Measurements from ENCODE around the gene PERM1. TPM values are rescaled to one million over a fixed set of nuclear protein-coding genes. Genes with fewer than 3 reads are reported as not detected.
"Not testable (repeated sequence)": the region's sequence is repeated elsewhere in the genome, so short reads cannot be mapped to it uniquely, and the experiment has no call there.

Gene PERM1
- polyA plus RNA-seq, 4 donors = 0.23 to 0.43 (median 0.32) TPM; not detected in 1

DNA sequence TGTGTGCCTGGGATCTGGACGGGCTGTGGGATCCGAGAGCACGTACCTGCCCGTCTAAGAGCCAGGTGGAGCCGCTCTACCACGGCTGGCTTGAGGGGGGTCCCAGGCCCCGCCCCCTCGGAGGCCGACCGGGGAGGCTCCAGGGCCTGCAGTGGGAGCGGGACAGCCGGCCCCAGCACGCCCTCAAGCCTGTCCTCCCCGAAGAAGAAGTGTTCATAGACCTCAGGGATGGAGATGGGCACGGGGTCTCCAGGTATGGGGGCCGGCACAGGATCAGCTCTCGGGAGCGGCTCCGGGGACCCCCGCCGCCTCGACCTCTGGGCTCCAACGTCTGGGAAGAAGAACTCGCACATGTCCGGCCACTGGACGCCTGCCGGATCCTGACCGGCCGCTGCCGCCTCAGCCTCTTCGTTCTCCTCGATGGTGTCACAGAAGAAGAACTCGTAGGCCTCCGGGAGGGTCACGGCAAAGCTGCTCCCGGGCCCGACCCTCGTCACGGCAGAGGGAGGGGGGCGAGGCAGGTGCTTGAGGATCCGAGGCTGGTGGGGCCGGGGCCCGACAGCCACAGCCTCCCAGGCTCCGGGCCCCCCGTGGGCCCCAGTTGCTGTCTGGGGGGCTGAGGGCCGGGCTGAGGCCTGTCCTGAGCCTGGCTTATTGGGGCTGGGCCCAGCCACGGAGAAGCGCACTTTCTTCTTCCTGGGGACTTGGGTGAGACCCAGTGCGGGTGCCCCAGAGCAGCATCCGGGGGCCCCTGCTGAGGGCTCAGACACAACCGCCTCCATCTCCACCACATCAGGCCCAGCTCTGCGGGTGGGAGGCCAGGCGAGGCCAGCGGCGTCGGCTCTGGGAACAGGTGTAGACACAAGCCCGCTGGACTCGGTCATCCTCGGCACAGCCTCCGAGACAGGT lies 2.8 kb downstream of the PERM1 start:
- no peak for DNase-seq (ENCODE audit: low read depth in 4 of 4, low spot score in 3 of 4)

DNA sequence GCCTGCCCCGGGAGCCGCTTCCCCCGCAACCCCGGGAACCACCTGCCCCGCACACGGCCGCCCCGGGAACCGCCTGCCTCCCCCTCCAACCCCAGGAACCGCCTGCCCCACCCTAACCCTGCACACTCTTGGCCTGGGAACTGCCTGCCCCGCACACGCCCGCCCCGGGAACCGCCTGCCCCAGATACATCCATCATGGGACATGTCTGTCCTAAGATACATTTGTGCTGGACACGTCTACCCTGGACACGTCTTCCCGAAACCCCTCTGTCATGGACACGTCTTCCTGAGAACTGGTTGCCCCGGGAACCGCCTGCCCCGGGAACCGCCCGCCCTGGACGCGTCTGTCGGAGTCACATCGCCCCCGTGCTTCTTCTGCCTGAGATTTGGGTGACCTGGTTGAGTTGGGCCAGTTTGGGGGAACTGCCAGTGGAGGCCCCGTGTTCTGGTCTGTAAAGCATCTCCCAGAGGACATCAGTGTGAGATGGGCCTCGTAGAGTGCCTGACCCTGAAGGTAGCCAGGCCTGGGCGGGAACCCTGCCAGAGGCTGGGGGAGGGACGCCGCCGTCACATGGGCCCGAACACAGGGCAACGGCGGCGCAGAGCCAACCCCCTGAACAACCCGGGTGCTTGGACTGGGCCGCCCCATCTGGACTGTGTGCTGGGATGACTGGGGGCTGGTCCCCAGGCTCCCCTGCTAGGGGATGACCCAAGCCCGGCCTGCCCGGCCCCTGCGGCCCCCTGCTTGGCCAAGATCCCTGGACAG lies 3.6 kb downstream of the PERM1 start:
- no peak for DNase-seq (ENCODE audit: low read depth in 4 of 4, low spot score in 3 of 4)

DNA sequence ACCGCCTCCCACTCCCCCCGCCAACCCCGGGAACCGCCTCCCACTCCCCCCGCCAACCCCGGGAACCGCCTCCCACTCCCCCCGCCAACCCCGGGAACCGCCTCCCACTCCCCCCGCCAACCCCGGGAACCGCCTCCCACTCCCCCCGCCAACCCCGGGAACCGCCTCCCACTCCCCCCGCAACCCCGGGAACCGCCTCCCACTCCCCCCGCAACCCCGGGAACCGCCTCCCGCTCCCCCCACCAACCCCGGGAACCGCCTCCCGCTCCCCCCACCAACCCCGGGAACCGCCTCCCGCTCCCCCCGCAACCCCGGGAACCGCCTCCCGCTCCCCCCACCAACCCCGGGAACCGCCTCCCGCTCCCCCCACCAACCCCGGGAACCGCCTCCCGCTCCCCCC lies 5.1 kb downstream of the PERM1 start:
- not testable (repeated sequence) for DNase-seq (ENCODE audit: low read depth in 4 of 4, low spot score in 3 of 4)

DNA sequence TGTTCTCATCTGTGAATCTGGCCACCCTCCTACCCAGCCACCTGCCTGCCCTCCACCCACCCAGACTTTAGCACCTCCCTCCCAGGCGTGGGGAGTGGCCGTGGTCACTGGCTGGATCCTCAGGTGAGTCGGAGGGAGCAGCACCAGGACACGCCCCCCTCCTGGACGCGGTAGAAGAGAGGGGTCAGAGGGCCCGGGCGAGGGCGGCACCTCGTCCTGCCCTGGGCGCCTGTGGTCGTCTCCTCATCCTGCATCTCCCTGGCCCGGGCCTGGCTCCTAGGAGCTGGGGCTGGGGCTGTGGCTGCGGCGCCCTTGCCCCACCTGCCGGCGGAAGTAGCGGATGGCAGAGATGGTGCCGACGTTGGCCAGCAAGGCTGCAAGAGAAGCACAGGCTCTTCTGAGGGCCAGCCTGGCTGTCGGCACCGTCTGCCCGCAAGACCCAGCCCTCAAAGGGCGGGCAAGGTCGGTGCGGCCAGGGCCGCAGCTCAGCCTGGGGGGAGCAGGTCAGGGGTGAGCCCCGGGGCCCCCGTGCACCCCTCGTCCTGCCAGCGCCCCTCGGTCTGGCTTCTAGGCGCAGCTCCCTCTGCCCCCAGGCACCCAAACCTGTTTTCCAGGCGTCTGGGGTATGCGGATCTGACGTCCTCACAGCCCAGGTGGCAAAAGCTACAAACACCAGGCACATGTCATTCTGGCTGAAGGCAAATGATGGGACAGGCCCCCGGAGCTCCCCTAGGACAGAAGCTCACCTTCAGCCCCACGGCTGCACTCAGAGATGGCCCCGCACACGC lies 5.8 kb downstream of the PERM1 start:
- peak in 1 of 4 donors; percentile 42 for DNase-seq (ENCODE audit: low read depth in 4 of 4, low spot score in 3 of 4)

DNA sequence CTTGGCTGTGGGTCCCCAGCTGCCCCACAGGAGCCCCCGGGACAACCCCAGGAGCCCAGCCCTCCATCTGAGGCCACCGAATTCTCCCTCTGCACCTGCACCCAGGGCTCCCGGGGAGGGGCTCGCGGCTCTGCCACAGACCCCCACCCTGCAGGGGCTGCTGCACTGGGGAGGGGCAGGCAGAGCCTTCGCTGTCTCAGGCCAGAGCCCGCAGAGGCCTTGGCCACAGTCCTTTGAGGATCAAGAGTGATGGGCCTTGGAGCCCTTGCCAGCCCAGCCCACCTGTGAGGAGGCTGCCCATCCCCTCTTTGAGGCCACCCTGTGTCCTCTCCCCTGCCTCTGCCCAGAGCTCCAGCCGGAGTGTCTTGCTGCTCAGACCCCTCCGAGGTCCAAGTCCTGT lies 6.5 kb downstream of the PERM1 start:
- DNase-seq (ENCODE audit: low read depth in 4 of 4, low spot score in 3 of 4) = no peak

DNA sequence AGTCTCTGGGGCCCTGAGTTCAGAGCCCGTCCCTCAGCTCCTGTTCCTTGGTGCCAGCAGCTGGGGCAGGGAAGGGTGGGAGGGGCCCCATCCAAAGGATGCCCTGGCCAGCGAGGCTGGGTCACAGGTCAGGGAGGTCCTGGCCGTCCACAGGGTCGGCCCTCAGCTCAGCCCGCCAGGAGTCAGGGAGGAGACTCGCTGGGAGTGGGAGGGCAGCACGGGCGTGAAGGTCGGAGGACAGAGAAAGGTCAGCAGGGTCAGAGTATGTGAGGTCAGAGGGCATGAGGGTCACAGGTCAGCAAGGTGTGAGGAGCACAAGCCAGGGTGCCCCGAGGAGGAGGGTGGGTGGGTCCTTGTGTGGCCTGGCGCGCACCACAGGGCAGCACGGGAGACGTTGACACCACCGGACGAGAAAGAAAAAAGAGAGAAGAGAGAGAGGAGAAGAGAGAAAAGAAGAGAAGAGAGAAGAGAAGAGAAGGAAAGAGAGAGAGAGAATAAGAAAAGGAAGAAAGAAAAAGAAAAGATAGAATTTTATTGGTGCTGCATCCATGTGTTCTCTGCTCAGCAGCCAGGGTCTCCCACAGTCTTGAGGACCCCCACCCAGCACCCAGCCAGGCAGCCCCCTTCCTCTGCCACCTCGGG lies 7.1 kb downstream of the PERM1 start:
- DNase-seq (ENCODE audit: low read depth in 4 of 4, low spot score in 3 of 4) = no peak

DNA sequence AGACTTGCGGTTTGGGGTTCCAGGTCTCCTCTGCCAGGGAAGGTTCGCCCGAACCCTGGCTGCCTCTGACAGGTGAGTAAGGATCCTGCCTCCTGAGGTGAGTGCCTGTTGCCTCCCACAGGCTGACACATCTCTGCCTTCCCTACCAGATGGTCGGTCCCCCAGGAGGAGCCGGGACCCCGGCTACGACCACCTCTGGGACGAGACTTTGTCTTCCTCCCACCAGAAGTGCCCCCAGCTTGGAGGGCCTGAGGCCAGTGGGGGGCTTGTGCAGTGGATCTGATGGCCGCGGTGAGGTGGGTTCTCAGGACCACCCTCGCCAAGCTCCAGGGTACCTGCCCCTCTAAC lies 7.6 kb downstream of the PERM1 start:
- no peak for DNase-seq (ENCODE audit: low read depth in 4 of 4, low spot score in 3 of 4)

DNA sequence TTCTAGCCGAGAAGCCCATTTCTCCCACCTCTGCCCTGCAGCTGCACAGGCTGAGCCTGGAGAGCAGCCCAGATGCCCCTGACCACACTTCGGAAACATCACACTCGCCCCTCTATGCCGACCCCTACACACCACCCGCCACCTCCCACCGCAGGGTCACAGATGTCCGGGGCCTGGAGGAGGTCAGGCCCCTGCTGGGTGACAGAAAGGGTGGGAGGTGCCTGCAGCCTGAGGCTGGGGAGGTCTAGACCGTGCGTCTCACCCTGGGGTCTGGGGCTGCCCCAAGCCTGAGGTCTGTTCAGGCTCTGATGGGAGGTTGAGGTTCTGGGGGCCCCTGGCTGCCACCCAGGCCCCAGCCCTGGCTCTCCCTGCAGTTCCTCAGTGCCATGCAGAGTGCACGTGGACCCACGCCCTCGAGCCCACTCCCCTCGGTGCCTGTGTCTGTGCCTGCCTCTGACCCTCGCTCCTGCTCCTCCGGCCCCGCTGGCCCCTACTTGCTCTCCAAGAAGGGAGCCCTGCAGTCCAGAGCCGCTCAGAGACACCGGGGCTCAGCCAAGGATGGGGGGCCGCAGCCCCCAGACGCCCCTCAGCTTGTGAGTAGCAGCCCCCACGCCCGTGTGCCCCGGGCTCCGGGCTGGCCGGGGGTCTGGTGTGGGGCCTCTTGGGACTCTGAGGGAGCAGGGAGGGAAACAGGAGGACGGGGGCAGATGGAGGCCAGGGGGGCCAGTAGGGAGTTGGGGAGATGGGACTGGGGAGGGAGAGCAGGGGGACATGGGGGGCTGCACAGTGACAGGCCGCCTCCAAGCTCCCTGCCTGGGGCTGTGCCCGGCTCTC lies 8.2 kb downstream of the PERM1 start:
- DNase-seq (ENCODE audit: low read depth in 4 of 4, low spot score in 3 of 4) = no peak

DNA sequence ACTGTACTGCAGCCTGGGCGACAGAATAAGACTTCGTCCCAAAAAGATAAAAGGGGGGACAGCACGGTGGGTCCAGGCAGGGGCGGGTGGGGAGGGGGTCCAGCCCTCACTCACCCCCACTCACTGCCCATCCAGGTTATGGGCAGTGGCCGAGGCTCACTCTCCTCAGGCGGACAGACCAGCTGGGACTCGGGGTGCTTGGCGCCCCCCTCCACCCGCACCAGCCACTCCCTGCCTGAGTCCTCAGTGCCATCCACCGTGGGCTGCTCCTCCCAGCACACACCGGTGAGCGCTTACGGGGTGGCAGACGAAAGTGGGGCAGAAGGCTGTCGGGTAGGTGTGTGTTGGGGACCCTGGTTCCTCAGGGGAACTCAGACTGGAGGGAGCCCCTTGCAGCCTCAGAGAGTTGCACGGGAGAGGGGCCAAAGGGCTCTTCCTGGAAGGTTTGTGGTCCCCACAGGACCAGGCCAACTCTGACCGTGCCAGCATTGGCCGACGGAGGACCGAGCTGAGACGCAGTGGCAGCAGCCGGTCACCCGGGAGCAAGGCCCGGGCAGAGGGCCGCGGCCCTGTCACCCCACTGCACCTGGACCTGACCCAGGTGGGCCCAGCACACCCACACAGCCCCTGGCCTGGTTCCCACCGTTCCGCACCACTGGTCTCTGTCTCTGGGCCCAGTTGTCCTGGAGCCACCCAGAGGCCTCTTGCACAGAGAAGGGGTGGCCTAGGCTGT lies 9.0 kb downstream of the PERM1 start:
- DNase-seq (ENCODE audit: low read depth in 4 of 4, low spot score in 3 of 4) = no peak

DNA sequence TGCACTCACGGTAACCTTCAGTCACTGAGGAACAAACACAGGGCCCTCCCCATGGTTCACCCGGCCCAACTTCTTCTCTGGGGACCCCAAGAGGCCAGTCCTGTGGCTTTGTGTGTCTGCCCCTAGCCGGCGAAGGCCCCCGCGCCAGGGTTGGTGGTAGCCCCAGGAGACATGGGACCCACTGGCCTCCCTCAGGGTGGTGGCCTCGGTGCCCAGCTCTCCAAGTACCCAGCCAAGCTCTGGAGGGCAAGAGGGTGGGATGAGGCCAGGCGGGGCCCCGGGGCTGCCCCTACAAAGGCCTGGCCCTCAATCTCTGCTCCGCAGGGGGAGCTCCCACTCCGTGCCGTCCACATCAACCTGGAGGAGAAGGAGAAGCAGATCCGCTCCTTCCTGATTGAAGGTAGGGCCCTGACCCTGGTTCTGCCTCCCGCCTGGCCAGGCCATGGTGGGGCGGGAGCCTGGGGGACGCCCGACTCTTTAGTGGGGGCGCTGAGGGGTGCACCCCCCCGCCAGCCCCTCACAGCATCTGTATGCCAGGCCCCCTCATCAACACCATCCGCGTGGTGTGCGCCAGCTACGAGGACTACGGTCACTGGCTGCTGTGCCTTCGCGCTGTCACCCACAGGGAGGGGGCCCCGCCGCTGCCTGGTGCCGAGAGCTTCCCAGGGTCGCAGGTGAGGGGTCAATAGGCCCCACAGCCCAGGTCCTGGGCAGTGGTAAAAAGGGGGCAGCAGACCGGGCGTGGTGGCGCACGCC lies 10.0 kb downstream of the PERM1 start:
- DNase-seq (ENCODE audit: low read depth in 4 of 4, low spot score in 3 of 4) = no peak

DNA sequence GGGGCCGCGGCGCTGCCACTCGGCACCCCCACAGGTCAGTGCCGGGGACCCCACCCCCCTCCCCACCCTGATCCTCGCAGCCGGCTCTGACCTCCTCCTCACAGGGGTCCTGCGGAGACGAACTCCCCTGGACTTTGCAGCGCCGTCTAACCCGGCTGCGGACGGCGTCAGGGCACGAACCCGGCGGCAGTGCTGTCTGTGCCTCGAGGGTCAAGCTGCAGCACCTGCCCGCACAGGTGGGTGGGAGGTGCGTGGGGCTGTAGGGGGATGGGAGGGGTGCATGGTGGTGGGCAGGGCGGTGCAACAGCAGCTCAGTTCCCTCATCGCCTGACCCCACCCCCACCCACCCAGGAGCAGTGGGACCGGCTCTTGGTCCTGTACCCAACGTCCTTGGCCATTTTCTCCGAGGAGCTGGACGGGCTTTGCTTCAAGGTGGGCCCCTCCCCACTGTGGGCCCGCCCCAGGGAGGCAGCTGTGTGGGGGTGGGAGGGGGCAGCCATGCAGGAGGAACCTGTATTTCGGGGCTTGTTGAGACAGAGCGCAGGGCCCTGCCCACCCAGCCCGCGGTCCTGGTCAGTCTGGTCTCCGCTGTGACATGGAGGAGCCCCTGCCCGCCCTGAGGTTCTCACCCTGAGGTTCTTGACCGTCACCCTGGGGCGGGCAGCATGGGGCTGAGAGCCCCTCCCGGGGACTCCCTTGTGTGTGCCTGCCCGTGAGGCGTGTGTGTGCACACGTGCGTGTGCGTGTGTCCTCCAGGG lies 10.7 kb downstream of the PERM1 start:
- DNase-seq (ENCODE audit: low read depth in 4 of 4, low spot score in 3 of 4) = no peak

DNA sequence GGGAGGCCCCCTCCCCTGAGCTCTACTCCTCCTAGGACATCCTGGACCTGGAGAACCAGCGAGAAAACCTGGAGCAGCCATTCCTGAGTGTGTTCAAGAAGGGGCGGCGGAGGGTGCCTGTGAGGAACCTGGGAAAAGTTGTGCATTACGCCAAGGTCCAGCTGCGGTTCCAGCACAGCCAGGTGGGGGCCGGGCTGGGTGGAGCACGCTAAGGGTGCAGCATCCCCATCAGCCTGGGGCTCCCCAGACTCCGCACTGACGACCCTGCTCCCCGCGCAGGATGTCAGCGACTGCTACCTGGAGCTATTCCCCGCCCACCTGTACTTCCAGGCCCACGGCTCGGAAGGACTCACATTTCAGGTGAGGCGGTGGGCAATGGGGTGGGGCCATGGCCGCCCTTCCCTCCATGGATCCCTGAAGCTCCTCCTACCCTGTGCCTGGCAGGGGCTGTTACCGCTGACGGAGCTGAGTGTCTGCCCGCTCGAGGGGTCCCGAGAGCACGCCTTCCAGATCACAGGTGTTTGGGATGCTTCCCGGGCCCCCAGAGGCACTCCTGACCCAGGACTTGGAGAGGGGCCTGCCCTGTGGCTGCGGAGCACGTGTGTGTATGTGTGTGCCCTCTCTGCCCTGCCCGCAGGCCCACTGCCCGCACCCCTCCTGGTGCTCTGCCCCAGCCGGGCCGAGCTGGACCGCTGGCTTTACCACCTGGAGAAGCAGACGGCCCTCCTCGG lies 11.5 kb downstream of the PERM1 start:
- no peak for DNase-seq (ENCODE audit: low read depth in 4 of 4, low spot score in 3 of 4)

DNA sequence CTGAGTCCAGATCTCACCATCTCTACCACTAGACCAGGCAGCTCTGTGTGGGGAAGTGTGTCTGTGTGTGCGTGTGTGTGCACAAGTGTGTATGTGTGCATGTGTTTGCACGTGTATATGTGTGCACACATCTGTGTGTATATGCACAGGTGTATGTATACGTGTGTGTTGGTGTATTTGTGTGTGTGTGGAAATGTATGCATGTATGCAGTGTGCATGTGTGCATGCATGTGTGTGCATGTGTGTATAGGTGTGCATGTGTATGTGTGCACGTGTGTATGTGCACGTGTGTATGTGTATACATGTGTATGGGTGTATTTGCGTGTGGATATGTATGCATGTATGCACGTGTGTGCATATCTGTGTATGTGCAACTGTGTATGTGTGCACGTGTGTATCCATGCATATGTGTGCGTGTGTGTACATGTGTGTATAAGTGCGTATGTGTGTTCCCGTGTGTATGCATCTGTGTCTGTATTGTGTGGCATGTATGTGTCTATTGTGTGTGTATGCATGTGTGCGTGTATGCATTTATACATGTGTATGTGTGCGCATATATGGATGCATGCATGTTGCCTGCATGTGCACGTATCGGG lies 12.5 kb downstream of the PERM1 start:
- DNase-seq (ENCODE audit: low read depth in 4 of 4, low spot score in 3 of 4) = no peak

DNA sequence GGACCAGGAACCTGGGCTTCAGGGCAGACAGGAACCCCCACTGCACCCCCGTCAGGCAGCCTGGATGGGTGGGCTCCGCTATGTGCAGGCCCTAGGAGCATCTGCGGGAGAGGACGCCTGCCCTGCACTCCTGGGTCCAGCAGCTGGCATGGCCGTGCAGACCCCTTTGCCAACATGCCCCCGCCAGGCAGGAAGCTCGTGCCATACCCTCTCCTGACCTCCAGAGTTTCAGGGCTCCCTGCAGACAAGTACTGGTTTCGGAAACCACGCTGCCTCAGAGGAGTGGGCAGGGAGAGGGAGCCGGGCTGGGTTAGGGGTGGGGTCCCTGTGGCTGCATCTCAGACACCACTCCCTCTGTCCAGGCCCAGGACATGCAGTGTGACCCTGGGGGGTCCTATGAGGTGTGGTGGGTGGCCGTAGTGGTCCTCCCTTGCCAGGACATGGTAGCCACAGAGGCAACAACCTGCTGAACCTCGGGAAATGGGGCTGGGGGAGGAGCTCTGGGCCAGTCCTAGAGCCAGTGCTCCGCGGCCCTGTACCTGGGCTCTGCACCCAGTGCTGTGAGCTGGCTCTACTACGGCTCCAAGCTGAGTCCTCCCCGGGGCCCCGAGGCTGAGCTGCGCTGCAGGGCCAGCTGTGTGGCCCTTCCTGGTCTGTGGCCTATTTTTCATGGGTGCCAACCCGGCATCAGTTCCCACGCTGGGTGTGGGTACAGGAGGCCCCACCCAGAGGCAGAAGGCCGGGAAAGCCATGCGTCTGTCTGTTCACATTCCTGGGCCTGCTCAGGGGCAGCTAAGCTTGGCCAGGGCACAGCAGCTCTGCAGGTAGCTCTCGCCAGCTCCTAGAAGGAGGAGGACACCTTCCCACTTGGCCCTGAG lies 14.2 kb downstream of the PERM1 start:
- no peak for DNase-seq (ENCODE audit: low read depth in 4 of 4, low spot score in 3 of 4)

DNA sequence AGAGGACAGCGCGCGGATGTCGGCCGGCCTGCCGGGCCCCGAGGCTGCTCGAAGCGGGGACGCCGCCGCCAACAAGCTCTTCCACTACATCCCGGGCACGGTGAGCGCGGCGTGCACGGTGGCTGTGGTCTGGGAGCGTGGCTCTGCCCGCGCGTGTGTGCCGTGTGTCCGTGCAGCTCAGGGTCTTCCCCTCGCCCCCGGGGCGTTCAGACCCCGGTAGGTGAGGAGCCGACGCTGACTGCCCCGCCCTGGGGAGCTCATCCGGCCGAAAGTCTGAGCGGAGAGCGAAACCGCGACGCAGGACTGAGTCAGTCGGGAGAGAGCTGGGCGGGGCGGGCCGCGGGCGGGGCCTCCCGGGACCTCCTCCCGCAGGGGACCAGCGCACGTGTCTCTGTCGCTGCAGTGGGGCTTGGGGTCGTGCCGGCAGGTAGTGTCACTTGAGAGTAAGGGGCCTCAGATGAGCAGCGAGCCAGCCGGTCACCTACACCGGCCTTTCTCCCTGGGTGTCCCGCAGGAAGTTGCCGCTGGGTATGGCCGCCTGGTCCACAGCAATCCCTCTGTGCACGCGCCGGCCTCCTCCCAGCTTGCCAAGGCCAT lies 15.1 kb downstream of the PERM1 start:
- DNase-seq (ENCODE audit: low read depth in 4 of 4, low spot score in 3 of 4) = no peak

Data from left renal pelvis (tissue), 4 donors.